Measurements from ENCODE around the gene ANO2. TPM values are rescaled to one million over a fixed set of nuclear protein-coding genes. Genes with fewer than 3 reads are reported as not detected.

The ANO2 gene
- total RNA-seq, 1 donor from 2014 or later: 20.1 TPM

- DNase-seq (ENCODE audit: low spot score in 2 of 2): no peak
- no peaks in the 10 kb centered on the region for H3K9me3 ChIP-seq
- TF ChIP-seq CTCF (IDR thresholded peaks at IDR 0.05): no peak
- H3K27me3 ChIP-seq: no peaks in the 10 kb centered on the region
- no peaks in the 10 kb centered on the region for H3K4me1 ChIP-seq
- H3K27ac ChIP-seq: no peak overlapping the region
- H3K4me3 ChIP-seq: no peak overlapping the region
- intact Hi-C loops (cut with DNase I): no loop called here
- no peaks in the 10 kb centered on the region for H3K36me3 ChIP-seq
Observed at GRCh38 chr12:5779401-5779800, 165.7 kb downstream of the ANO2 start.

- no peak for DNase-seq (ENCODE audit: low spot score in 2 of 2)
- no peaks in the 10 kb centered on the region for H3K27me3 ChIP-seq
- H3K4me3 ChIP-seq: no peak overlapping the region
- no peak for TF ChIP-seq CTCF (IDR thresholded peaks at IDR 0.05)
- H3K4me1 ChIP-seq: no peaks in the 10 kb centered on the region
- no peaks in the 10 kb centered on the region for H3K9me3 ChIP-seq
- no peaks in the 10 kb centered on the region for H3K36me3 ChIP-seq
- intact Hi-C loops (cut with DNase I): no loop called here
- H3K27ac ChIP-seq: no peak overlapping the region
Observed at GRCh38 chr12:5778821-5779220, 166.2 kb downstream of the ANO2 start.

GRCh38 chr12:5777451-5777850 is 167.6 kb downstream of the ANO2 start:
- no peaks in the 10 kb centered on the region for H3K4me1 ChIP-seq
- H3K27me3 ChIP-seq: no peaks in the 10 kb centered on the region
- H3K36me3 ChIP-seq: no peaks in the 10 kb centered on the region
- no peak for DNase-seq (ENCODE audit: low spot score in 2 of 2)
- intact Hi-C loops (cut with DNase I): no loop called here
- TF ChIP-seq CTCF (IDR thresholded peaks at IDR 0.05): no peak
- H3K9me3 ChIP-seq: no peaks in the 10 kb centered on the region
- no peak overlapping the region for H3K4me3 ChIP-seq
- H3K27ac ChIP-seq: no peak overlapping the region

GRCh38 chr12:5776091-5776490 is 169.0 kb downstream of the ANO2 start:
- Histone ChIP-seq H3K27me3 (no peaks in the 10 kb centered on the region), H3K27ac (no peak overlapping the region), H3K36me3 (no peaks in the 10 kb centered on the region), H3K4me1 (no peaks in the 10 kb centered on the region), H3K4me3 (no peak overlapping the region), H3K9me3 (no peaks in the 10 kb centered on the region)
- intact Hi-C loops (cut with DNase I): no loop called here
- TF ChIP-seq CTCF (IDR thresholded peaks at IDR 0.05): no peak
- DNase-seq (ENCODE audit: low spot score in 2 of 2): no peak

GRCh38 chr12:5773550-5773949 is 171.5 kb downstream of the ANO2 start:
- intact Hi-C loops (cut with DNase I): no loop called here
- Histone ChIP-seq H3K4me1 (peaks cover 3% of the 10 kb centered on the region in 2 donors), H3K27ac (no peak overlapping the region), H3K27me3 (no peaks in the 10 kb centered on the region), H3K9me3 (no peaks in the 10 kb centered on the region), H3K36me3 (no peaks in the 10 kb centered on the region), H3K4me3 (no peak overlapping the region)
- TF ChIP-seq CTCF (IDR thresholded peaks at IDR 0.05): no peak
- DNase-seq (ENCODE audit: low spot score in 2 of 2): no peak

GRCh38 chr12:5771756-5772155 is 173.3 kb downstream of the ANO2 start:
- no peak for TF ChIP-seq CTCF (IDR thresholded peaks at IDR 0.05)
- Histone ChIP-seq H3K4me3 (no peak overlapping the region), H3K27ac (no peak overlapping the region), H3K36me3 (no peaks in the 10 kb centered on the region), H3K9me3 (no peaks in the 10 kb centered on the region), H3K4me1 (peaks cover 3% of the 10 kb centered on the region in 2 donors), H3K27me3 (no peaks in the 10 kb centered on the region)
- DNase-seq (ENCODE audit: low spot score in 2 of 2): no peak
- intact Hi-C loops (cut with DNase I): no loop called here

Measured in ascending aorta (tissue), 2 donors.